Stomach smooth muscle (tissue), 2 donors: ENCODE data around the gene SNED1.

ENCODE experiments used
- H3K27ac ChIP-seq: one replicate; pipeline ENCODE4 v1.7.0; 2013; ENCODE audit warnings: mild to moderate bottlenecking, low read length, inconsistent platforms
- H3K27me3 ChIP-seq, 2 donors: one replicate each; pipeline ENCODE4 v1.7.0; 2013; ENCODE audit warnings: low read length in 2 of 2; ENCODE audit not compliant: insufficient read depth in 2 of 2, control insufficient read depth in 1 of 2
- H3K36me3 ChIP-seq, 2 donors: one replicate each; pipeline ENCODE4 v1.7.0; 2013; ENCODE audit warnings: low read length in 2 of 2; ENCODE audit not compliant: control insufficient read depth in 2 of 2, insufficient read depth in 2 of 2
- H3K4me1 ChIP-seq: one replicate; pipeline ENCODE4 v1.7.0; 2013; ENCODE audit warnings: low read length; ENCODE audit not compliant: control insufficient read depth, insufficient read depth
- H3K4me3 ChIP-seq, 2 donors: one replicate each; pipeline ENCODE4 v1.7.0; 2013; ENCODE audit warnings: low read length in 2 of 2
- H3K9ac ChIP-seq, 2 donors: one replicate each; pipeline ENCODE4 v1.7.0; 2013; ENCODE audit warnings: low read length in 2 of 2, mild to moderate bottlenecking in 1 of 2
- H3K9me3 ChIP-seq, 2 donors: one replicate each; pipeline ENCODE4 v1.7.0; 2013; ENCODE audit warnings: low read length in 2 of 2; ENCODE audit not compliant: control insufficient read depth in 2 of 2
- donor health status: healthy.
- donor health status: Pancreatic carcinoma.

SNED1 gene

DNA sequence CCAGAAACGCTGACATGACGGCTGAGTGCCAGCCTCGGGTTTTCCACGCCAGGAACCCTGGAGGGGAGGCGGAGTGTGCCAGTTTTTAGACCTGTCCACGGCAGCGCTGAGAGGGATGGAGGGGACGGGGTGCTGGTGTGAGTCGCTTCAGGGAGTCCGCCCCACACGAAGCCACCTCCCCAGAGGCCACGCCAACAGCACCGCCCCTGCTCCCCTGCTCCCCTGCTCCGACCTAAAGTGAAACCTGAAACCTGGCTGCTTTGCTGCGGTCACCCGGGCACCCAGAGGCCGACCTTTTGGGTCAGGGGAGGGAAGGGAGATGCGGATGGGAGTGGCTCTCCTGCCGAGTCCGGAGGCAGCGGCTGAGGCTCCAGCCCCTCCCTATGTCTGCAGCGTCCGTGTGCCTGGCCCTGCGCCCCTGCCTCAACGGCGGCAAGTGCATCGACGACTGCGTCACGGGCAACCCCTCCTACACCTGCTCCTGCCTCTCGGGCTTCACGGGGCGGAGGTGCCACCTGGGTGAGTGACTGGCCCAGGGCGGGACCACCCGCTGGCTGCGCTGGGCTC lies 38.1 kb downstream of the SNED1 start:
- Histone ChIP-seq H3K9me3 (no peaks in the 10 kb centered on the region), H3K4me3 (peak overlapping the region; percentile 53 to 64), H3K36me3 (peaks cover 0 to 4% of the 10 kb centered on the region in 2 donors), H3K4me1 (peaks cover 12% of the 10 kb centered on the region), H3K27me3 (peaks cover 0 to 21% of the 10 kb centered on the region in 2 donors), H3K27ac (no peak overlapping the region), H3K9ac (no peak overlapping the region)

DNA sequence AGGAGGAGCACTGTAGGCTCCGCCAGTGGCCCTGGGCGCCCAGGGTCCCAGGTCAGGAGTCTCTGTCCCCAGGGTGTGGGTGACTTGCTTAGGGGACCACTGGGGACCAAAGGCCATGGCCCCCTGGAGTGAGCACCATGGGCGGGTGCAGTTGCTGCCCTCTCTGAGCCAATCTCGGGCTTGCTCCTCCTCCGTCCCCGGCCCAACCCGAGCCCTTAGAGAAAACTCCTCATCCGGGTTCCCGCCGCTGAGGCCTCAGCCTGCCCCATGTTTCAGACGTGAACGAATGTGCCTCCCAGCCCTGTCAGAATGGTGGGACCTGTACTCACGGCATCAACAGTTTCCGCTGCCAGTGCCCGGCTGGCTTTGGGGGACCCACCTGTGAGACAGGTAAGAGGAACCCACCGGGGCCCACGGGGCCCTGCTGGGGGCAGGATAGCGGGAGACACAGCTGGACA lies 38.6 kb downstream of the SNED1 start:
- Histone ChIP-seq H3K27ac (no peak overlapping the region), H3K9ac (no peak overlapping the region), H3K4me3 (peak overlapping the region; percentile 53 to 64), H3K36me3 (peaks cover 0 to 4% of the 10 kb centered on the region in 2 donors), H3K9me3 (no peaks in the 10 kb centered on the region), H3K27me3 (peaks cover 0 to 21% of the 10 kb centered on the region in 2 donors), H3K4me1 (peaks cover 12% of the 10 kb centered on the region)

DNA sequence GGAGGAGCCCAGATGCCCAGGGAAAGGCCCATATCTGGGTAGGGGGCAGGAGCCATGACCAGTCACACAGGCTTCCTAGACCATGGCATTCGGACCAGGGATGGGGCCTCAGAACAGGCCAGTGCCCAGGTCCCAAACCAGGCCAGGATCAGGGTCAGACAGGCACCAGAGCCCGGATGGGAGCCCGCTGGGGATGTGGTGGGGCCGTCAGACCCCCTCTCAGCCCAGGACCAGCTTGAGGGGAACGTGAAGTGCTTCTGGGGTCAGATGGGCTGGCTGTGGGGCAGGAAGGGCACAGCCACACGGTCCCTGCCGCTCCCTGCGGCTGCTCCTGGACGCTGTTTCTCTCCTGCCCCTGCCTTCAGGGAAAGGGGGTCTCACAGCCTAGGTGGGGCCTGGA lies 39.1 kb downstream of the SNED1 start:
- peaks cover 0 to 21% of the 10 kb centered on the region in 2 donors for H3K27me3 ChIP-seq
- H3K9ac ChIP-seq, result no peak overlapping the region
- H3K4me1 ChIP-seq, result peaks cover 12% of the 10 kb centered on the region
- no peak overlapping the region for H3K27ac ChIP-seq
- peaks cover 0 to 4% of the 10 kb centered on the region in 2 donors for H3K36me3 ChIP-seq
- H3K4me3 ChIP-seq, result no peak overlapping the region
- no peaks in the 10 kb centered on the region for H3K9me3 ChIP-seq

DNA sequence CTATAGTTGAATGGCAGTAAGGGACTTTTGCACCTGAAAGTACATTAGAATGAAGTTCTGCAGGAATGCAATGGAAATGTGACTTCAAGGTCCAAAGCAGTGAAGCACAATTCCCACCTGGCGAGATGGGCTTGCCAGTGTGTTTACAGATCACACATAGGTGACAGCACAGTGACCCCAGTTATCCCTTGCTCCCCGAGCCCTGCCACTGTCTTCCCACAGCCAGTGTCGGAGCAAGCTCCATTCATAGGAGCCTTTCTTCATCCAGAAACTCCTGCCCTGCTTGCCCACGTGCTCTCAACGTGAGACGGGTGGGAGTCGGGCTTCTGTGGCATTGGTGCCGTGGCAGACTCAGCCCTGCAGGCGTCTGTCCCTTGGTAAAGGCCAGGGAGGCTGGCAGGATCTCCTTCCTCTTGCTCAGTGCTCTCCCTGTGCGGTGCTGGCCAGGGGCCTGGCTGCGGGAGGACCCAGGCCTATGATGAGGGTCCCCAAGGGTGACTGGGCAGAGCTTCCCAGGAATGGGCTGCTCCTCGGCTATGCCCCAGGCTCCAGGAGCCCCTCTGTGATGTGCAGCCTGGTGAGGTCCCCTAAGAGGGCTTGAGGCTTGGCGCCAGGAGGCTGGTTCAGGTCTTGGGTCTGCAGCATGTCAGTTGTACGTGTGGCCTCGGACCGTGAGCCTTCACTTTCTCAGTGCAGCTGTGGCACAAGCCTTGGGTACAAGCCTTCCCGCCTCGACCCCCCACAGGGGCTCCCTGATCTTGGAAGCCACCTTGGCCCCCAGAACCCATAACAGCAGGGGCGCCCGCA lies 40.2 kb downstream of the SNED1 start:
- Histone ChIP-seq H3K9me3 (no peaks in the 10 kb centered on the region), H3K27ac (no peak overlapping the region), H3K36me3 (peaks cover 0 to 4% of the 10 kb centered on the region in 2 donors), H3K4me3 (no peak overlapping the region), H3K27me3 (peaks cover 0 to 21% of the 10 kb centered on the region in 2 donors), H3K4me1 (peaks cover 12% of the 10 kb centered on the region), H3K9ac (no peak overlapping the region)

DNA sequence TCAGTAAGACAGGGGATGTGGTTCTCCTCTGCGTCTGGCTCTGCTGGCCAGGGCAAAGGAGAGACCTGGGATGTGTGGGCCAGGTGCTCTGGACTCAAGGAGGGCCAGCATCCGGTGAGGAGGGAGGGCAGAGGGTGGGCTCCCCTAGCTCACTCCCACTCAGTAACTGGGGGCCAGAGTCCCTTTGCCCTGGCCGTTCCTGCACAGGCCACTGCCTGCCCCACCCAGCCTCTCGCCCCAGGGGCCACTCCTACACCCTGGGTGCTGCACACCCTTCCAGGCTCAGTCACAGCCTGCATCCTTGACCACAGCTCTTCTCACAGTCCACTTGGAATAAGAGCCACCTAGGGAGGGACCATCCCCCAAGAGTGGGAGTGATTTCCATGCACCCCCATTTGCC lies 41.0 kb downstream of the SNED1 start:
- H3K9me3 ChIP-seq, result peaks cover 2 to 3% of the 10 kb centered on the region in 2 donors
- H3K36me3 ChIP-seq, result peaks cover 0 to 4% of the 10 kb centered on the region in 2 donors
- H3K27ac ChIP-seq, result no peak overlapping the region
- no peak overlapping the region for H3K9ac ChIP-seq
- H3K4me1 ChIP-seq, result peaks cover 12% of the 10 kb centered on the region
- peaks cover 0 to 21% of the 10 kb centered on the region in 2 donors for H3K27me3 ChIP-seq
- H3K4me3 ChIP-seq, result no peak overlapping the region

DNA sequence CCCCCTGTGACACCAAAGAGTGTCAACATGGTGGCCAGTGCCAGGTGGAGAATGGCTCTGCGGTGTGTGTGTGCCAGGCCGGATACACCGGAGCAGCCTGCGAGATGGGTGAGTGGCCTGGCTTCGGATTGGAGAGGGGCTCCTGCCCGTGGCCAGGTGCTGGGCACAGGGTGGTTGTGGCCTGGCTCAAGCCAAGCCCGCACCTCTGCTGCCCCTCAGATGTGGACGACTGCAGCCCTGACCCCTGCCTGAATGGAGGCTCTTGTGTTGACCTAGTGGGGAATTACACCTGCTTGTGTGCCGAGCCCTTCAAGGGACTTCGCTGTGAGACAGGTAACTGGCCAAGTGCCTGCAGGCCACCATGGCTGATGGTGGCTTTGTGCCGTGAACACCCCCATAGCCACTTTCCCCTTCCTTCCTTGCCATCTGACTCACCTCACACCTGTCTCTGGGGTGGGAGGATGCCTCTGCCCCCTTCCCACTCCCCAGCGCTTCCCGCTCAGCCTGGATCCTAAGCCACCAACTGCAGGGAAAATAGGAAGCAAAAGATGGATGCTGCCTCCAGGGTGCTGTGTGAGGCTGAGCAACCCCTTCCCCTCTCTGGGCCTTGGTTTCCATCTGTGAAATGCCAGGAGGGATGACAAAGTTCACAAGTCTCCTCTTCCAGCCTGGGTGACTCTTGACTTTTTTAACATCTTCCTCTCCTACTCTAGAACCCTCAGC lies 41.8 kb downstream of the SNED1 start:
- Histone ChIP-seq H3K4me1 (peaks cover 12% of the 10 kb centered on the region), H3K9me3 (peaks cover 5 to 7% of the 10 kb centered on the region in 2 donors), H3K4me3 (no peak overlapping the region), H3K27me3 (peaks cover 0 to 21% of the 10 kb centered on the region in 2 donors), H3K36me3 (peaks cover 0 to 3% of the 10 kb centered on the region in 2 donors), H3K27ac (no peak overlapping the region), H3K9ac (no peak overlapping the region)

DNA sequence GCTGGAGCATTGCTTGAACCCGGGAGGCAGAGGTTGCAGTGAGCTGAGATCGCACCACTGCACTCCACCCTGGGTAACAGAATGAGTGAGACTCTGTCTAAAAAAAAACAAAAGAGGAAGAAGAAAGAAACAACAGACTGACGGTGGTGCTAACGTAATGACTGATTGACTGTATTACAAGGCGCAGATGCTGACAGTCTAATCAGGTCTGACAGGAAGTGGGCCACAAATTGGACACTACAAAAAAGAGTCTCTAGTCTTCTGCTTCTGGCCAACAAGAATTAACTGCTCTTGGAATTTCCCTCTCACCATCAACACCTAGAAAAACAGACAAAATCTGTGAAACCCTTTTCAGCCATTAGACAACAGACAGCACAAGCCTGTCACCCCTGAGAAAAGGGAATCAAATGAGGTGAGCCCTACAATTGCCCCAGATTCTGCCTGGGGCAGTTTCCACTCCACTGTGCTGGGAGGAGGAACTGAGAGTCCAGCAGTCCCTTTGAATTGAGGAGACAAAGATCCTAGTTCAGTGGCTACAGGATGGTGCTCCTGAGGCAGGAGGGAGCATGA lies 43.3 kb downstream of the SNED1 start:
- H3K9me3 ChIP-seq, result peaks cover 5 to 9% of the 10 kb centered on the region in 2 donors
- peaks cover 0 to 3% of the 10 kb centered on the region in 2 donors for H3K36me3 ChIP-seq
- H3K4me1 ChIP-seq, result peaks cover 5% of the 10 kb centered on the region
- peaks cover 0 to 14% of the 10 kb centered on the region in 2 donors for H3K27me3 ChIP-seq
- H3K9ac ChIP-seq, result no peak overlapping the region
- H3K4me3 ChIP-seq, result no peak overlapping the region
- H3K27ac ChIP-seq, result no peak overlapping the region

DNA sequence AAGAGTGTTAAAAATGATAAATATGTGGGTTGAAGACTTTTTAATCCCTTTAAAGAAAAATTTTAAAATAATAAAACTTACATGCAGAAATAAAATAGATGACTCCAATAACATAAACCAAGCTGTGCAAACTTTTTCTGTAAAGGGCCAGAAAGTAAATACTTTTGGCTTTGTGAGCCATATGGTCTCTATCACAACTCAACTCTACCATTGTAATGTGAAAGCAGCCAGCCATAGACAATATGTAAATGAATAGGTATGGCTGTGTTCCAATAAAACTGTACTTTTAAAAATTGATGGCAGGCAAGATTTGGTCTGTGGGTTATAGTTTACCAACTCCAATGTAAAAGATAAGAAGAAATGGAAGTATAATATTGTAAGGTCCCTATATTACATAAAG lies 45.2 kb downstream of the SNED1 start:
- Histone ChIP-seq H3K4me3 (no peak overlapping the region), H3K4me1 (no peaks in the 10 kb centered on the region), H3K27me3 (no peaks in the 10 kb centered on the region), H3K27ac (no peak overlapping the region), H3K9me3 (peaks cover 5 to 10% of the 10 kb centered on the region in 2 donors), H3K36me3 (peaks cover 0 to 3% of the 10 kb centered on the region in 2 donors), H3K9ac (no peak overlapping the region)

DNA sequence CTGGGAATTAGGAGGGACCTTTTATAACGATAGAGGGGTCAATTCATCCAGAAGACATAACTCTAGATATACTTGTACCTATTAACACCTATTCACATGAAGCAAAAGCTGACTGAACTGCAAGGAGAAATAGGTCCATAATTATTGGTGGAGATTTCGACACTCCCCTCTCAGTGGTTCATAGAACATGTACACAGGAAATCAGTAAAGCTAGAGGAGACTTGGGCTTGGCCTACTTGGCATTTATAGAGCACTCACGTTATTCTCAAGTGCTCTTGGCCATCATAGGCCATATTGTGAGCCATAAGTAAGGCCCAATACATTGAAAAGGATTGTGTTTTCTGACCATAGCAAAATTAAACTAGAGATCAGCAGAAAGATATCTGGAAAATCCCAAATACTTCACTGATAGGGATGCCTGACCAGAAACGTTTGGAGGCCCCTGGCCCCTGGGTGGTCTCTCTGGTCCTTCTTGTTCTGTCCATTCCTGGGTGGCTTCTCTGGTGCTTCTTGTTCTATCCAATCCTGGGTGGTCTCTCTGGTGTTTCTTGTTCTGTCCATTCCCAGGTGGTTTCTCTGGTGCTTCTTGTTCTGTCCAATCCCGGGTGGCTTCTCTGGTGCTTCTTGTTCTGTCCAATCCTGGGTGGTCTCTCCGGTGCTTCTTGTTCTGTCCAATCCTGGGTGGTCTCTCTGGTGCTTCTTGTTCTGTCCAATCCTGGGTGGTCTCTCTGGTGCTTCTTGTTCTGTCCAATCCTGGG lies 49.0 kb downstream of the SNED1 start:
- Histone ChIP-seq H3K9me3 (peaks cover 5 to 10% of the 10 kb centered on the region in 2 donors), H3K4me1 (no peaks in the 10 kb centered on the region), H3K36me3 (no peaks in the 10 kb centered on the region), H3K27me3 (no peaks in the 10 kb centered on the region), H3K9ac (no peak overlapping the region), H3K27ac (no peak overlapping the region), H3K4me3 (no peak overlapping the region)
